H4 (cell line): Measurements from ENCODE around the gene SEC61G. TPM values are rescaled to one million over a fixed set of nuclear protein-coding genes. Genes with fewer than 3 reads are reported as not detected.

Experiments used
- DNase-seq: peaks from one replicate; pipeline ENCODE4 v3.0.0-alpha.2; 2015; ENCODE audit warnings: low spot score
- total RNA-seq: library from RNA; depleted of rRNA; stranded (reverse); fragments of >200 nt; shearing (Covaris generic); gene quantifications from 2 replicates; pipeline ENCODE4 v1.2.3, GENCODE V29; 2014; rRNA removed

The SEC61G gene
- total RNA-seq, 1 experiment from 2014 or later, result 1,536 TPM

DNA sequence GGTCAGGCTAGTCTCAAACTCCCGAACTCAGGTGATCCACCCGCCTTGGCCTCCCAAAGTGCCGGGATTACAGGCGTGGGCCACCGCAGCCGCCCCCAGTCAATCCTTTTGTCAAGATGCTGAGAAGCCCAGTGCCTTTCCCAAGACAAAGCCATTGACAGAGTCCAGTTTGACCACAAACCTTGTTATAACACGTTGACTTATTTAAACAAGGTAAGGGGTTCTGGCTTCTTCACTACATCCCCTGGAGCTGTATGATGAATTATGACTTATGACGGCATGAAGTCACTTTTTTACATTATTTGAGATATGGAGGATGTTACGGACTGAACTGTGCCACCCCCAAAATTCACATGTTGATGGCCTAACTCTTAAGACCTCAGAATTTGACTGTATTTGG lies 5.8 kb upstream of the SEC61G start:
- no peak for DNase-seq

DNA sequence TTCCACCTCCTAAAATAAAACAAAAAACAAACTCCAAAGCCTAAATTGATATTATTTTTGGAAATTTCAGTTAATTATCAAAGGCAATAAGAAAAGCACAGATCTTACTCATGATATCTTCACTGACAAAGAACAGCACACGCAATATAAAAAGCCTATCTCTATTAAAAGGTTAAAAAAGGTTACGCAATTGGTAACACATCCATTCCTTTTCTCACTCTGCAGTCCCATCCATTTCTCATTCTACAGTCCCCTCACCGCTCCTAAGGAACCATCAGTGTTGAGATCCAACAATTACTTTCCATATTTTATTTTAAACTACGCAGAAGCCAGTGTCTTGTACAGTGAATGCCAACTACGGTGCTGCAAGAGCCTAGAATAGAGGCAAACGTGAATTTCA lies 1.3 kb downstream of the SEC61G start:
- DNase-seq, result no peak

DNA sequence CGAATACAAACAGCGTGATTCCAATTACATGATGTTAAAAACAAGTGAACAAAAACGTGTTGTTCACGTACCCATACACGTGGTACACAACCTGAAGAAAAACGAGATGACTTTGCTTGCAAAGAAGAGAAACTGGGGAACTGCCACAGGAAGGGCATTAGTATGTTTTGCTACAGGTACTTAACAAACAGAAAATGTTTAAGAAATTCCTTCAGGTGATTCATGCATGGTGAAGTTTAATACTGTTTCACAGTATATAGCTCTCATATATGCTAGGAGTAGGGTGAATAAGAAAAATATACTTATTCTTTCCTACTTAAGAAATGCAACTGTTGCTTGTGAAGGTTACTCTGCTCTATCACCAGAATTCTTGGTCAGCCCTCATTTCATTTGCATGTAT lies 9.8 kb downstream of the SEC61G start:
- no peak for DNase-seq

DNA sequence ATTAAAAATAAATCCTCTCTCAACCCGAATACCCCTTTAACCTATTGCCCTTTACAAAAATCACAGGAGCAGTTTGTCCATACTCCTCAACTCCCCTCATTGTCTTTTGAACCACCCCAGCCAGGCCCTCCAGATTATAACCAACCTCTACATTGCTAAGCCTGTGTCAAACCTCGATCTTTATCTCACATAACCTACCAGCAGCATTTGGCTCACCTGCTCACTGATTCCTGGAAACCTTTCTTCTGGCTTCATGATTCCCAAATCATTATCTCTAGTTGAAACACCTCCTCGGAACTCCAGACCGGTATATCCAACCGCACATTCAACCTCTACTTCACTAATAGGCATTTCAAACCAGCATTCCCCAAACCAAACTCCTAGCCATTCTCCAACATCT lies 11.8 kb downstream of the SEC61G start:
- DNase-seq, result no peak

DNA sequence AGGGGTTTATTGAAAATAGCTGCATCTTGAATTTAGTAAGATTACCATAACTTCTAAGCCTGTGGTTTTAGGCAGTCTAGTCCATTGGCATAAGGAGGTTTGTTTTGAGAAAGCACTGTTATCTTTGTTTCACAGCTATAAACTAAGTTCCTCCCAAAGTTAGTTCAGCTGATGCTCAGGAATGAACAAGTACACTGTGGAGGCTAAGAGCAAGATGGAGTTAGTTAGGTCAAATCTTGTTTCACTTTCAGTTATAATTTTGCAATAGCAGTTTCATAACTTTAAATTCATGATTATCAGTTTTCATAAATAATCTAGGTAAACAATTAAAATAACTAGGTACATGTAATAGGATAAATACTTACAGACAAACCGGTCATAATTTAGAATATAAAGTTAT lies 15.4 kb downstream of the SEC61G start:
- DNase-seq, result no peak

DNA sequence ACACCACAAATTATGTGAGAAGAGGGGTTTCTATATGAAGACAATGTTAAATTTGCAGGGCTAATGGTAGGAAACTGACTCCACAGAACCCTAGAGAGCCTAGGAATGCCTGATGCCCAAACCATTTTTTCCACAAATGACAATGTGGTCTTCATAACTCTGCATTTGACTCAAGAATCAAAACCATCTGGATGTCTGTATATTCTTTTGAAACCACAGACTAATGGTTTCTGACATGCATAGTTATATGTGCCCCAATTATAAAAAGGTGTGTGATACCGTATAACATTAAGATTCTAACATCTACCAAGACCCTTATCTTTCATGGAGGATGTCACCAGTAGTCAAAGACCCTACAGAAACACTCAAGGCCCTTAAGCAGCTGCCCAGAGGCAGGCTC lies 20.3 kb downstream of the SEC61G start:
- no peak for DNase-seq

DNA sequence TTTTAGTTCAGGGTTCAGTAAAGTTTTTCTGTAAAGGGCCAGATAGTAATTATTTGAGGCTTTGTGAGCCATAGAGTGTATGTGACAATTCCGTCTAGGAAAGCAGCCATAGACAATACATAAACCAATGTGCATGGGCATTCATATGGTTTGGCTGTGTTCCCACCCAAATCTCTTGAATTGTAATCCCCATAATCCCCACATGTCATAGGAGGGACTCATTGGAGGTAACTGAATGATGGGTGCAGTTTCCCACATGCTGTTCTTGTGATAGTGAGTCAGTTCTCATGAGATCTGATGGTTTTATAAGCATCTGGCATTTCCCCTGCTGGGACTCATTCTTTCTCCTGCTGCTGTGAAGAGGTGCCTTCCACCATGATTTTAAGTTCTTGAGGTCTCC lies 29.9 kb downstream of the SEC61G start:
- no peak for DNase-seq

DNA sequence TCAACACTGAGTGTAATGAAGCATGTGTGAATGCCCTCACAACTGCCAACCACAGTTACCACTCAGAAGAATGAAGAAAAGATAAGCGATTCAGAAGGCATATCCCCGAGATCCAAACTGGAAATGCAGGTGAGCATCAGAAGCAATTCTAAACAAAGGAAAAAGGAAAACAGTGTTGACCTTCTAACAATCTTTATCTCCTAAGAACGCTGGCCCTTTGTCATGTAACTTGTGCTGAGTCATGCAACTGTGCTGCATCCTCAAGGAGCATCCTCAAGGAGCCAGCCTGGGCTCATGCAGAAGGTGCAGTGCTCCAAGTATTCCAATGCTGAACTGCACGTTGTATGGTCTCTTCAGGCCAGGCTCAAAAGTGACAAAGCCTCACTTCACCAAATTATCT lies 30.6 kb downstream of the SEC61G start:
- DNase-seq, result no peak

DNA sequence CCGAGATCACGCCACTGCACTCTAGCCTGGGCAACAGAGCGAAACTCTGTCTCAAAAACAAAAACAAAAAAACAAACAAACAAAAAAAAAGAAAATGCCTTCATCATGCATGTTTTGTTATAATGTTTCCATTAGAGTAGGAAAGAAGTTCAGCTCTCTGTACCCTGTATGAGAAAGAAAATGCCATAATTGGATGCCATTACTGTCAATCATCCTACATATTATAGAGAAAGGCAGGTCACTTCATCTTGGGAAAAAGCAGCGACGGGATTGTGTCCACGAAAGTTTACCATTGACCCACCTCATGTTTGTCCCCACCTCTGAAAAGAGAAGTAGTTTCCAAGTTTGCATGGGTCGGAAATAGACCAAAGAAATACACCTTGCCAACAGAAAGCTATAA lies 33.8 kb downstream of the SEC61G start:
- DNase-seq, result no peak

DNA sequence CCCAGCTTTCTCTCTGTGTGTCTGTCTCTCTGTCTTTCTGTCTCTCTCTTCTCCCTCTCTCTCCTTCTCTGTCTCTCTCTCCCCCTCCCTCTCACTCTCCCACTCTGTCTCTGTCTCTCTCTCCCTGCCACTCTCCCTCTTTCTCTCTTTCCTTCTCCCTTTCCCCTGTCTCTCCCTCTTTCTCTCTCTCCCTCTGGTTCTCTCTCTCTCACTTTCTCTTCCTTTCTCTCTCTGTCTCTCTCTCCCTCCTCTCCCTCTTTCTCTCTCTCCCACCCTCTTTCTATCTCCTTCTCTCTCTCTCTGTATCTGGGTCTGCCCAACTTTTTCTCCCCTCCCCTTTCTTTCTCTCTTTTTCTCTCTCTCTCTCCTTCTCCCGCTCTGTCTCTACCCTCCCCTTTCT lies 36.5 kb downstream of the SEC61G start:
- no peak for DNase-seq

DNA sequence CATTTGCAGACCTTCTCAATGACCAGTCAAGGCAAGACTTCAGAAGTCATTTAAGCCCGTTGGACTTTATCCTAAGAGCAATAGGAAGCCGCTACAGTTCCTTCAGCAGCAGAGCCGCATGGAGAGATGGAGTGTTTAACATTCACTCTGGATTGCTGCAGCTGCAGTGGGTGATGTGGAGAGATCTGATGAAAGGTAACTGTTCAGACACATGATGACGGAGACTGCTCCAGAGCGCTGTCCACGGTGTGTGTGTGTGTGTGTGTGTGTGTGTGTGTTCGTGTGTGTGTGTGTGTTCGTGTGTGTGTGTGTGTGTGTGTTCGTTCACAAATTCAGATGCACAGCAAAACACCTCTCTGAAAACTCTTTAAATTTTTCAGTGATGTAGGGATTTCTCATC lies 37.0 kb downstream of the SEC61G start:
- no peak for DNase-seq

DNA sequence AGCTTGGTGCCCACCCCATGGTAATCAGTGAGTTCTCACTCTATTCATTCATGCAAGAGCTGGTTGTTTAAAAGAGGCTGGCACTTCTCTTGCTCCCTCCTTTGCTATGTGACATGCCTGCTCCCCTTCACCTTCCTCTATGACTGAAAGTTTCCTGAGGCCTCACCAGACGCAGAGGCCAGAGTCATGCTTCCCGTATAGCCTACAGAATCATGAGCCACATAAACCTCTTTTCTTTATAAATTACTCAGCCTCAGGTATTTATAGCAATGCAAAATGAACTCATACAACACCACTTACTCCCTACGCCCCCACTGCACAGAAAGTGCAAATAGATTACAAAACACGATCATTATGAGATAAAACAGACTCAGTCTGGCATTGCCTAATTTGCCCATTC lies 39.0 kb downstream of the SEC61G start:
- no peak for DNase-seq

DNA sequence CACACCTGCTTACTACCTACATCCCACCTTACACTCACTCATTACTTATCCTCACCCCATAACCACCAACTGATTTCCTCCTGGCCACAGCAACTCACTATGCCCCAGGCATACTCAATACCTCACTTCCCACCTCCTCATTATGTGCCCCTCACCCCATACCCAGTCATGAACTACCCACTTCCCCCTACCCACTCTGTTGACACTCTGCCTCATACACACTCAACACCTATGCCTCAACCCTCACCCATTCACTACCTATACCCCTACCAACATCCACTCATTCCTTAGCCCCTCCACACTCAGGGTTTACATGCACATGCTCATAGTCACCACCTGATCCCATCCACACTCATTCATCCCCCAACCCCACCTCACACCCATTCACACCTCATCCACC lies 39.6 kb downstream of the SEC61G start:
- DNase-seq, result no peak

DNA sequence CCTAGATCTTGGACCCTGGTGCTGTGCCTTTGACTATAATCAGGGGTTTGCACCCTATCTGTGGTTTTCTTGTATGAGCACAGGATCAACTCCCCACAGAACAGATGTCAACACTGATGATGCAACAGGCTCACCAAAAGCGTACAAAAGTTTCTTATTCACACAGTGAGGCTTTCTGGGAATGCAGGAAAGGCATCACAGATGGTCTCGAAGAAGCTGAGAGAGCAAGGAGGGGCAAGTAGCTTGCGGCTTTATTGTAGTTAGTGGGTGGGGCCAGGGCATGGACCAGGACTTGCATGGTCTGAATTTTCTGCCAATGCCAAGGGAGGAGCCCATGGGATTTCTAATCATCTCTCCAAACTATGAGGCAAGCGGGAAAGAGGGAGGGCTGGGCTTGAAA lies 46.2 kb downstream of the SEC61G start:
- DNase-seq, result no peak

DNA sequence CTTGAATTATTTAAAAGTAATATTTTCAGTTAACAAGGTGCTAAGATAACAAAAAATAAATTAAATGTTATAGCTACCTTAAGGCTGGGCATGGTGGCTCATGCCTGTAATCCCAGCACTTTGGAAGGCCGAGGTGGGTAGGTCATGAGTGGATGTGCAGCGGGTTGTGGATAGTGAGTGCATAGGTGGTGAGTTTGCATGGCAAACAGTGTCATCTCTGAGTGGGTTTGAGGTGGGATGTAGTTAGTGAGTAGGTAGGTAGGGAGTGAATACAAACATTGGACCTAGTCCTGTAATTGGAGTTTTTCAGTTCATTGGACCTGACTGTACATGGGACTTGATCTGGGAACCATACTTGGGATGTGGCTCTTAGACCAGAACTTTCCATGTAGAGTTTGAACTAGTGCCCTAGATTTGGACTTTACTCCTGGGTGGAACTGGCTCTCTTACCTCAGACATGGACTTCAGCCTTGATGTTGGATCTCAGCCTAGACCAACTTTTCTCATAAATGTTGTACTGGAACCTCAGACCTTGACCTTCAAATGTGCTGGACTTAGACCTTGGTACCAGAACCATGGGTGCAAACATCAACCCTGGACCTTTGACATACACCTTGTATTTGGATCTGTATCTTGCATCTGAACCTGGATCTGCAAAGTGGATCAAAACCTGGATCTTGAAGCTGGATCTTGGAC lies 47.0 kb downstream of the SEC61G start:
- DNase-seq, result no peak

DNA sequence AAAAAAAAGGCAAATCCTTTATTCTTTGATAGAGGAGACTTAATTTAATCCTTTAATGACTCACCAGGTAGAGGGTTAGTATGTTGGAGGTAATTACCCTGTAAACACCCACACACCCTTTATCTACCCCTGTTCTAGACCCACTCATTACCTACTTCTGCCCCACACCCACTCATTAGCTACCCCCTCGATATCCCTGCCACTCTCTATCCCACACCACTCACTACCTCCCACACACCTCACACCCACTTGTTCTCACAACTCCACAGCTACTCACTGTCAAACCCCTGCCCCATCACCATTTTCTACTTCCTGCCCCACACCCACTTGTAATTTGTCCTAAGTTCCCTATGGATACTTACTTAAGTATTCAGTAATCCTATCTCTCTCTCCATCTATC lies 49.7 kb downstream of the SEC61G start:
- DNase-seq, result no peak

DNA sequence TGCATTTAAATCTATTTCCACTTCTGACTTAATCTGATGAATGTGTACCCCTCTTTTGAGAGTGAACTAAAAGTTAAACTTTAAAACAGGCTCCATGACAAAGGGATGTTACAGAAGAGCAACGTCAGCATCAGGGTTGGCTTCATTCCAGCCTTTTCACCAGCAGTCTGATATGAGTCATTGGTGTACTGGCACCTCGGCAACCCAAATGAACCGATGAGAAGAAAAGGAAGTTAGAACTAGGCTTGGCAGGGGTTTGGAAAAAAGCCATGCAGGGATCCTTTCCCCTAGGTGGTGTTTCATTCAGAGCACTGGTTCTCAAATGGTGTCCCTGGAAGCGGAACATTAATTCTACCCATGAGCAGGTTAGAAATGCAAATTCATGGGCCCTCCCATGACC lies 53.6 kb downstream of the SEC61G start:
- DNase-seq, result peak; percentile 86

DNA sequence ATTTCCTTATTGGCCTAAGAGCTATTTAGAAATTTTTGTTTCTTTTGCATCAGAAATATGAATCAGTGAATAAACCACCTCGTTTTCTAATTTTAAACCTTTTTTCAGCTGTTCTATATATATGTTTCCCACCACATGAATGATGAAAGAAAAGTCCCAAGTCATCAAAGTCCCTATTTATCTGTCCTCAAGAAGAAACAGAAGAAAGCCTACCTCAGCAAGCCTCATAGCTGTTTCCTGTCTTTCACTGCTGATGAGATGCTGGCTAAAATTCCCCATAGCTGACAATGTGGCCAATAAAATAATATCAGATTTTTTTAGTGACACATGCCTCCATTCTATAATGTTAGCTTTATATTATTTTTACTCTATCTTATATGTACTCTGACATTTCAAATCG lies 54.2 kb downstream of the SEC61G start:
- DNase-seq, result no peak

Other genes with a start within 250 kb of the SEC61G start
- 0.14 TPM in 1 of 2 replicates, not detected in the other for gene VSTM2A, start 216.8 kb downstream of the SEC61G start, total RNA-seq